ENCODE measurements around the gene CAPS.

The CAPS gene

GRCh38 chr19:5895409-5895808, 18.6 kb upstream of the CAPS start:
- no peak for DNase-seq (ENCODE audit: low read depth in 1 of 2, low spot score in 1 of 2)
- in situ Hi-C loops (cut with HindIII; ENCODE audit: low pct_unique_long_range_greater_than_20kb, low sequenced_read_pairs) = no loop called here
- TF ChIP-seq JUND (IDR thresholded peaks at IDR 0.05; ENCODE audit: low read depth) = no peak

- TF ChIP-seq JUND (IDR thresholded peaks at IDR 0.05; ENCODE audit: low read depth) = no peak
- no peak for DNase-seq (ENCODE audit: low read depth in 1 of 2, low spot score in 1 of 2)
- in situ Hi-C loops (cut with HindIII; ENCODE audit: low pct_unique_long_range_greater_than_20kb, low sequenced_read_pairs) = no loop called here
These were observed 18.2 kb upstream of the CAPS start for GRCh38 chr19:5895890-5896289.

DNA sequence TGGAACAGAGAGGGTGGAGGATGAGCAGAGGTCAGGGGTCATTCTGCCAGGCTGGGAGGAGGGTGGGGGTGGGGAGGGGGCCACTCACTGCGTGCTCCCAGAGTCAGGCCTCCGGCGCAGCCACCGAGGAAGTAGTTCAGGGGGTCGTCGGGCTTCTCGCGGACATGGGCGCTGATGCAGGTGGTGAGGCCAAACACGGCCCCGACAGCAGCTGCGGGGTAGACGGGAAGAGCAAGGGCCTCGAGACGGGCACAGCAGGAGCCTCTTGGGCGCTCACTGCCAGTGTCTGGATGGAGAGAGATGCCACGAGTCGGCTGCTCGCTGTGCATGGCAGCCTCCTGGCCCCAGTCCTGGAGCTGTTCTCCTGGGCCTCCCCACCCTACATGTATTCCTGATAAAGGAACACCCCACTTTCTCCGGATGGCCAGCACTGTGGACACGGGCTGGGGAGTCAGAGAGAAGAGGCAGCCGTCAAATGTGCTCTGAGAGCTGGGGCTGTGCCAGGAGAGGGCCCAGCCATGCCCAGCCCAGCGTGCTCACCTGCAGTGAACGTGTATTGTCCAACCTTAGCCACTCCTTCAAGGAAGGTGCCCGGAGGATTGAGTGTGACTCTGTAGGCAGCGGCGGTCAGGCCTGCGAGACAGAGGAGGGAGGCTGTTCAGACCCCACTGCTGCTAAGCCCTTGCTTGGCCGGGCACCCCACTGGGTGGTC, 17.5 kb upstream of the CAPS start:
- no peak for TF ChIP-seq JUND (IDR thresholded peaks at IDR 0.05; ENCODE audit: low read depth)
- in situ Hi-C loops (cut with HindIII; ENCODE audit: low pct_unique_long_range_greater_than_20kb, low sequenced_read_pairs) = no loop called here
- no peak for DNase-seq (ENCODE audit: low read depth in 1 of 2, low spot score in 1 of 2)

DNA sequence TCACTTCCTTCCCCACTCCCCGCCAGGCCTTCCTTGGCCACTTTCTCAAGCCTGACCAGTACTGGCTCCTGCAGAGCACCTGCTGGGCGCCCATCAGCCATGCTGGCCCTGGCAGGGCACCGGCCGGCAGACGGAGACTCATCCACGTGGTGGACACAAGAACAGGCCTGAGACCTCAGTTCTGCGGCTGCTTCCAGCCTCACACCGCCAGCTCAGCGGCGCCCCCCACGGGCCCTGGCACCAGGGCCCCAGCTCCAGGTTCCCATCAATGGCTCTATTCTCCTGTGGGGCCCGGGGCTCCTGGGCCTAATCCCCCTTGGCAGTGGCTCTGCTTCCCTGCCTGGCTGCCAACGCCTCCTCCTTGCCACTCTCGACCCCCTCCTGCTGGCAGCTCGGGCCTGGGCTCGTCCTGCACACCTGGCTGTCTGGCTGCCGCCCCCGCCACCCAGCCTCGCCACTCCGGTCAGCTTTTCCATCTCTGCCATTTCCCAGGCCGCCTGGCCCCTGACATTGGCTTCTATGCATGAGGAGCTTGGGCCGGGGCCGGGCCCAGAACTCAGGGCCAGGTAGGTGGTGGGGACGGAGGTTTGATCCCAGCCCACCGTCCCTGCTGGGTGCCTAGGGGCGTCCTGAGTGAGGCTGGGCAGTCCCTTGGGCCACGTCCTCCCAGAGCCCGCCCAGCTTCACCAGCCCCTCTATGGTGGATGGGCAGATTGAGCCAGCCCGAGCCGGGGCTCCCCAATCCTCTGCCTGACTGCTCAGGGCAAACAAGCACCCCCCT, 16.7 kb upstream of the CAPS start:
- DNase-seq (ENCODE audit: low read depth in 1 of 2, low spot score in 1 of 2) = no peak
- in situ Hi-C loops (cut with HindIII; ENCODE audit: low pct_unique_long_range_greater_than_20kb, low sequenced_read_pairs) = no loop called here
- TF ChIP-seq JUND (IDR thresholded peaks at IDR 0.05; ENCODE audit: low read depth) = no peak

GRCh38 chr19:5899728-5900526, 14.1 kb upstream of the CAPS start:
- in situ Hi-C loops (cut with HindIII; ENCODE audit: low pct_unique_long_range_greater_than_20kb, low sequenced_read_pairs) = no loop called here
- no peak for DNase-seq (ENCODE audit: low read depth in 1 of 2, low spot score in 1 of 2)
- TF ChIP-seq JUND (IDR thresholded peaks at IDR 0.05; ENCODE audit: low read depth) = no peak

DNA sequence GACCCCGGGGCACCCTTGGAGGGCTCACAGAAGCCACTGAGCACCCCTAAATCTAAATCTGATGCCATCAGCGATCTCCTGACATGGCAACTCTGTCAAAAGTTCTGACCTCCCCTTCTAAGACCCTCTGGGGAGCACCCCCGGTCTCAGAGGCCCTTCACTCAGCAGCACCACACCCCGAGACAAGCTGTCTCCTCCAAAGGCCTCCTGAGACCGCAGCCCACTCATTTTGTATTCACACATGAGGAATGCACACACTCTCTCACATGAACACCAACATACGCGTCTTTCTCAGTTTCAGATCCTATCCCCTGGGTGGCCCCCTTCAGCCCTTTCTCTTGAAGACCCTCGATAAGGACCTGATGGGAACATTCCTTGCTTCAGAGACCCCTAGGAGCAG, 13.1 kb upstream of the CAPS start:
- in situ Hi-C loops (cut with HindIII; ENCODE audit: low pct_unique_long_range_greater_than_20kb, low sequenced_read_pairs) = no loop called here
- DNase-seq (ENCODE audit: low read depth in 1 of 2, low spot score in 1 of 2) = no peak
- TF ChIP-seq JUND (IDR thresholded peaks at IDR 0.05; ENCODE audit: low read depth) = no peak

- in situ Hi-C loops (cut with HindIII; ENCODE audit: low pct_unique_long_range_greater_than_20kb, low sequenced_read_pairs) = no loop called here
- TF ChIP-seq JUND (IDR thresholded peaks at IDR 0.05; ENCODE audit: low read depth) = no peak
- no peak for DNase-seq (ENCODE audit: low read depth in 1 of 2, low spot score in 1 of 2)
These were observed 10.9 kb upstream of the CAPS start for GRCh38 chr19:5903056-5903623.

DNA sequence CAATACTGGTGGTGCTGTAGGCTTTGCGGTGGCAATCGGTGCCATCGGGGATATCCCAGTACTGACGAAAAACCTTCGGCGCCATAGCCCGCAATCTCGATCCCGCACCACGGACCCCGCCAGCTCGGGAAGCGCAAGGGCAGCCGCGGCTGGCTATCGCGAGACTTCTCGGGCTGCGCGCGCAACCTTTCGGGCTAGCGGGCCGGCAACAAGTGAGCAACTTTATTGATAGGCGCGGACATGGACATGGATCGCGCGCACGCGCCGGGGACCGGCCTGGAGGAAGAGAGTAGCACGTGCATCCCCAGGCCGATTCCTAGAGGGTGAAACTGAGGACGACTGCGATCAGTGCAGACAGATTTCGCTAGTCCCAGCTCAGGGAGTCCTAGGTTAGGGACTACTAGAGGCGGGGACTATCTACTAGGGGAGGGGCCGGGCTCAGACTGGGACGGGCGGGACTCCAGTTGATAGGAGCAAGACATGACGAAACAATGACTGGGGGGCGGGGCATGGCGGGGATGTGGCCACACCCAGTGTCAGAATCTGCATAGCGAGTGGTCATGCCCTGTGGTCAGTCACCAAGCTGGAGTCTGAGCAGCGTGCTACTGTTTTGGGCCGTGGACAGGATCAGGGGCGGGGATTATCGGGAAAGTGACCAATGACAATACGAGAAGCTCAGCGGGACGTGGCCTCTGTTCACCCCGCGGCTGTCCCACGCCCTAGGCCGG, 10.3 kb upstream of the CAPS start, which contains the start of gene NDUFA11:
Gene NDUFA11 (minus strand): TSS at position 167 of the 728 bp plus-strand sequence. CDS start 82 bp downstream, at position 85.
- no peak for TF ChIP-seq JUND (IDR thresholded peaks at IDR 0.05; ENCODE audit: low read depth)
- DNase-seq (ENCODE audit: low read depth in 1 of 2, low spot score in 1 of 2) = peak; percentile 80 to 93
- in situ Hi-C loops (cut with HindIII; ENCODE audit: low pct_unique_long_range_greater_than_20kb, low sequenced_read_pairs) = no loop called here

DNA sequence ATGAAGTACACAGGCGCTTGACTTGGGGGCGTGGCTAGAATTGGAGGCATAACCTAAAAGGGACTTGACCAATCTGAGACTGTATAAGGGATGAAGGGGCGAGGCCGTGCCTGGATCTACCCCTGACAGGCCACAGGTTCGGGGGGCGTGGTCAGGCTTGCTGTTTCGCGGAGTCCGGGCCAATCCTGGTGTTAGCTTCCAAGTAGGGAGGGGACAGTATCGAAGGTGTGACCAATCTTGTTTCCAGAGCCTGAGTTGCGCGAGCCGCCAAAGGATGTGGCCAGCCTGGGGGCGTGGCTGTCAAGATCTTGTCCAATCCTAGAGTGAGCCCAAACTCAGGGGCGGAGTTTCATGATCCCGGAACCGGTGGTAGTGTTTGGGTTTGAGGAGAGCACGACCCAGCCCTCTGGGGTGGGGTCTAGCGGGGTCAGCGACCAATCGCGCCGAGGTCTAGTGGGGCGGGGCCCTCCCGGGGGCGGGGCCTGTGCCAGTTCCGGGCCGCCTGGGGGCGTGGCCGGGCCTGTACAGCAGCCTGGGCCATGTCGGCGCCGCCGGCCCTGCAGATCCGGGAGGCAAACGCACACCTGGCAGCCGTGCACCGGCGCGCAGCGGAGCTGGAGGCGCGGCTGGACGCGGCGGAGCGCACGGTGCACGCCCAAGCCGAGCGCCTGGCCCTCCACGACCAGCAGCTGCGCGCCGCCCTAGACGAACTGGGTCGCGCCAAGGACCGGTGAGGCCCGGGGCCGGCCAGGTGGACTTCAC, 9.5 kb upstream of the CAPS start, which contains the start of gene VMAC:
Gene VMAC (plus strand): TSS at position 521 of the 762 bp plus-strand sequence. CDS start 19 bp downstream, at position 540.
- peak; percentile 87 to 100 for DNase-seq (ENCODE audit: low read depth in 1 of 2, low spot score in 1 of 2)
- in situ Hi-C loops (cut with HindIII; ENCODE audit: low pct_unique_long_range_greater_than_20kb, low sequenced_read_pairs) = no loop called here
- TF ChIP-seq JUND (IDR thresholded peaks at IDR 0.05; ENCODE audit: low read depth) = no peak

DNA sequence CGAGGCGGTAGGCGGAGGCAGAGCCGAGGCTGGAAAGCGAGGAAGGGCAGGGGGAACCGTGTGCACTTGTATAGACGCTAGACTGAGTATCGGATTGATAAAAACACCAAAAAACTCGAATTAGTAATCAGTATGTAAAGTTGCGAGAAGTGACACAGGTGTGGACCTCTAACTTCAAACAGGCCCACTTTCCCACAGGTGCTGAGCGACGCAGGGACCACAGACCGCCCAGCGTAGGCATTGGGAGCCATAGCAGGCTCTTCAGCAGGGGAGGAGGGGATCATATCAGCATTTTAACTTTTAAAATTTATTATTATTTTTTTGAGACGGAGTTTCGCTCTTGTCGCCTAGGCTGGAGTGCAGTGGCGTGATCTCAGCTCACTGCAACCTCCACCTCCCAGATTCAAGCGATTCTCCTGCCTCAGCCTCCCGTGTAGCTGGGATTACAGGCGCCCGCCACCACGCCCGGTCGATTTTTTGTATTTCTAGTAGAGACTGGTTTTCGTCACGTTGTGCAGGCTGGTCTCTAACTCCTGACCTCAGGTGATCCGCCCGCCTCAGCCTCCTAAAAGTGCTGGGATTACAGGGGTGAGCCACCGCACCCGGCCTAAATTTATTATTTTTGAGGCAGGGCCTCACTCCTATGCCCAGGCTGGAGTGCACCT, 8.8 kb upstream of the CAPS start:
- no peak for DNase-seq (ENCODE audit: low read depth in 1 of 2, low spot score in 1 of 2)
- in situ Hi-C loops (cut with HindIII; ENCODE audit: low pct_unique_long_range_greater_than_20kb, low sequenced_read_pairs) = no loop called here
- TF ChIP-seq JUND (IDR thresholded peaks at IDR 0.05; ENCODE audit: low read depth) = no peak

GRCh38 chr19:5907241-5907640, 6.8 kb upstream of the CAPS start:
- in situ Hi-C loops (cut with HindIII; ENCODE audit: low pct_unique_long_range_greater_than_20kb, low sequenced_read_pairs) = no loop called here
- no peak for DNase-seq (ENCODE audit: low read depth in 1 of 2, low spot score in 1 of 2)
- no peak for TF ChIP-seq JUND (IDR thresholded peaks at IDR 0.05; ENCODE audit: low read depth)
